Measurements from ENCODE around the gene MACROD2.

DNA sequence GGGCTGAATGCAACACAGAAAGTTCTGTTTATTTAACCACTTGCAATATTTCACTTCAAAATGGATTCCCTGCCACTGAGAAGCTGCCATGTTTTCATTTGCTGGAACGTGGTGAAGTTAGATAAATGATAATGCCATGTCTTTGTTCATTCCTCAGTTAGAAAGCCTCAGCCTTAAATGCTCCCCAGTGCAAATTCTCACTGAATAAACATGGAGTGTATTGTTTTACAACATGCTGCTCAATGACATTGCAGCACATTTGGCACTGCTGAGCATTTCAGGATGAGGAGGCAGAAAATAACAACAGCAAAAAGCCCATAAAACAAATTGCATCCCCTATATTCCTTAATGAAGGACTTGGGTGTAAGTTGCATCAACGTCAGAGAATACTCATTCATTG lies 1255.9 kb downstream of the MACROD2 start:
- TF ChIP-seq, protein P1, sequence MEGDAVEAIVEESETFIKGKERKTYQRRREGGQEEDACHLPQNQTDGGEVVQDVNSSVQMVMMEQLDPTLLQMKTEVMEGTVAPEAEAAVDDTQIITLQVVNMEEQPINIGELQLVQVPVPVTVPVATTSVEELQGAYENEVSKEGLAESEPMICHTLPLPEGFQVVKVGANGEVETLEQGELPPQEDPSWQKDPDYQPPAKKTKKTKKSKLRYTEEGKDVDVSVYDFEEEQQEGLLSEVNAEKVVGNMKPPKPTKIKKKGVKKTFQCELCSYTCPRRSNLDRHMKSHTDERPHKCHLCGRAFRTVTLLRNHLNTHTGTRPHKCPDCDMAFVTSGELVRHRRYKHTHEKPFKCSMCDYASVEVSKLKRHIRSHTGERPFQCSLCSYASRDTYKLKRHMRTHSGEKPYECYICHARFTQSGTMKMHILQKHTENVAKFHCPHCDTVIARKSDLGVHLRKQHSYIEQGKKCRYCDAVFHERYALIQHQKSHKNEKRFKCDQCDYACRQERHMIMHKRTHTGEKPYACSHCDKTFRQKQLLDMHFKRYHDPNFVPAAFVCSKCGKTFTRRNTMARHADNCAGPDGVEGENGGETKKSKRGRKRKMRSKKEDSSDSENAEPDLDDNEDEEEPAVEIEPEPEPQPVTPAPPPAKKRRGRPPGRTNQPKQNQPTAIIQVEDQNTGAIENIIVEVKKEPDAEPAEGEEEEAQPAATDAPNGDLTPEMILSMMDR (IDR thresholded peaks at IDR 0.05) = no peak
- TF ChIP-seq EZH2 (IDR thresholded peaks at IDR 0.05; ENCODE audit: borderline replicate concordance, insufficient read depth, low read depth, low read length, poor library complexity, severe bottlenecking) = no peak
